ENCODE measurements around the gene PCBP3.

PCBP3 gene

GRCh38 chr21:45944601-45945000 lies 301.1 kb downstream of the PCBP3 start:
- no peak overlapping the region for H3K18ac ChIP-seq (ENCODE audit: low read depth in 1 of 2, low read length in 2 of 2)
- H3K27ac ChIP-seq (ENCODE audit: low read length, poor library complexity, severe bottlenecking), result no peak overlapping the region
- H2BK15ac ChIP-seq (ENCODE audit: low read depth, poor library complexity, severe bottlenecking), result no peak overlapping the region
- H3K36me3 ChIP-seq (ENCODE audit: control insufficient read depth in 1 of 2, insufficient read depth in 2 of 2, low read depth in 1 of 2, low read length in 2 of 2), result no peaks in the 10 kb centered on the region
- H2BK5ac ChIP-seq (ENCODE audit: low read depth, low read length, poor library complexity, severe bottlenecking), result no peak overlapping the region
- H3K23ac ChIP-seq (ENCODE audit: low read length in 2 of 2), result no peak overlapping the region
- WGBS, result 87% methylated on average over 14 of the region's 14 CpGs
- no peaks in the 10 kb centered on the region for H3K9me3 ChIP-seq (ENCODE audit: control insufficient read depth, low read length)
- no peak overlapping the region for H4K91ac ChIP-seq (ENCODE audit: low read length)
- no peak overlapping the region for H3K9ac ChIP-seq (ENCODE audit: low read length)
- no peak overlapping the region for H2BK120ac ChIP-seq (ENCODE audit: low read depth, low read length)
- no peak overlapping the region for H3K4me2 ChIP-seq (ENCODE audit: low read length, poor library complexity, severe bottlenecking)
- H3K79me1 ChIP-seq (replicated peaks; ENCODE audit: low read length, poor library complexity, severe bottlenecking), result no peaks in the 10 kb centered on the region
- peaks cover 0 to 5% of the 10 kb centered on the region in 2 experiments for H3K27me3 ChIP-seq (ENCODE audit: control insufficient read depth in 1 of 2, insufficient read depth in 1 of 2, low read length in 2 of 2)
- no peak overlapping the region for H2AK5ac ChIP-seq (ENCODE audit: low read length, severe bottlenecking)
- DNase-seq, result no peak
- no peak overlapping the region for H2AFZ ChIP-seq (ENCODE audit: low read depth, low read length)
- no peak overlapping the region for H3K14ac ChIP-seq (ENCODE audit: low read length in 2 of 2)
- no peak overlapping the region for H2BK12ac ChIP-seq (ENCODE audit: low read length in 2 of 2)
- H3K4me1 ChIP-seq (ENCODE audit: control insufficient read depth, insufficient read depth, low read depth, low read length), result peaks cover 1% of the 10 kb centered on the region
- no peak overlapping the region for H4K8ac ChIP-seq (ENCODE audit: low read length)
- H3K4me3 ChIP-seq (ENCODE audit: insufficient read depth in 1 of 2, low read depth in 1 of 2, low read length in 2 of 2), result no peak overlapping the region
- H3K4ac ChIP-seq (ENCODE audit: low read depth in 1 of 2, low read length in 2 of 2), result no peak overlapping the region

- no peak overlapping the region for H2BK15ac ChIP-seq (ENCODE audit: low read depth, poor library complexity, severe bottlenecking)
- H3K4me2 ChIP-seq (ENCODE audit: low read length, poor library complexity, severe bottlenecking), result no peak overlapping the region
- H3K4me3 ChIP-seq (ENCODE audit: insufficient read depth in 1 of 2, low read depth in 1 of 2, low read length in 2 of 2), result no peak overlapping the region
- no peak overlapping the region for H2BK5ac ChIP-seq (ENCODE audit: low read depth, low read length, poor library complexity, severe bottlenecking)
- H2AK5ac ChIP-seq (ENCODE audit: low read length, severe bottlenecking), result no peak overlapping the region
- no peak overlapping the region for H3K4ac ChIP-seq (ENCODE audit: low read depth in 1 of 2, low read length in 2 of 2)
- no peak overlapping the region for H2AFZ ChIP-seq (ENCODE audit: low read depth, low read length)
- H3K79me1 ChIP-seq (replicated peaks; ENCODE audit: low read length, poor library complexity, severe bottlenecking), result no peaks in the 10 kb centered on the region
- H3K23ac ChIP-seq (ENCODE audit: low read length in 2 of 2), result no peak overlapping the region
- H3K36me3 ChIP-seq (ENCODE audit: control insufficient read depth in 1 of 2, insufficient read depth in 2 of 2, low read depth in 1 of 2, low read length in 2 of 2), result no peaks in the 10 kb centered on the region
- H3K9me3 ChIP-seq (ENCODE audit: control insufficient read depth, low read length), result no peaks in the 10 kb centered on the region
- H2BK120ac ChIP-seq (ENCODE audit: low read depth, low read length), result no peak overlapping the region
- H4K91ac ChIP-seq (ENCODE audit: low read length), result no peak overlapping the region
- H2BK12ac ChIP-seq (ENCODE audit: low read length in 2 of 2), result no peak overlapping the region
- no peak overlapping the region for H4K8ac ChIP-seq (ENCODE audit: low read length)
- H3K4me1 ChIP-seq (ENCODE audit: control insufficient read depth, insufficient read depth, low read depth, low read length), result peaks cover 7% of the 10 kb centered on the region
- WGBS, result 92% methylated on average over 24 of the region's 24 CpGs
- H3K27ac ChIP-seq (ENCODE audit: low read length, poor library complexity, severe bottlenecking), result no peak overlapping the region
- DNase-seq, result no peak
- no peak overlapping the region for H3K14ac ChIP-seq (ENCODE audit: low read length in 2 of 2)
- no peak overlapping the region for H3K18ac ChIP-seq (ENCODE audit: low read depth in 1 of 2, low read length in 2 of 2)
- H3K27me3 ChIP-seq (ENCODE audit: control insufficient read depth in 1 of 2, insufficient read depth in 1 of 2, low read length in 2 of 2), result peaks cover 0 to 5% of the 10 kb centered on the region in 2 experiments
- no peak overlapping the region for H3K9ac ChIP-seq (ENCODE audit: low read length)
Measured at GRCh38 chr21:45945066-45945867, 301.7 kb downstream of the PCBP3 start.

- H3K14ac ChIP-seq (ENCODE audit: low read length in 2 of 2), result no peak overlapping the region
- no peak overlapping the region for H2BK12ac ChIP-seq (ENCODE audit: low read length in 2 of 2)
- no peak overlapping the region for H2BK5ac ChIP-seq (ENCODE audit: low read depth, low read length, poor library complexity, severe bottlenecking)
- no peaks in the 10 kb centered on the region for H3K36me3 ChIP-seq (ENCODE audit: control insufficient read depth in 1 of 2, insufficient read depth in 2 of 2, low read depth in 1 of 2, low read length in 2 of 2)
- 90% methylated on average over 12 of the region's 12 CpGs for WGBS
- no peak overlapping the region for H4K91ac ChIP-seq (ENCODE audit: low read length)
- no peak overlapping the region for H3K9ac ChIP-seq (ENCODE audit: low read length)
- no peak overlapping the region for H3K4me2 ChIP-seq (ENCODE audit: low read length, poor library complexity, severe bottlenecking)
- H3K79me1 ChIP-seq (replicated peaks; ENCODE audit: low read length, poor library complexity, severe bottlenecking), result no peaks in the 10 kb centered on the region
- H3K27me3 ChIP-seq (ENCODE audit: control insufficient read depth in 1 of 2, insufficient read depth in 1 of 2, low read length in 2 of 2), result peaks cover 0 to 5% of the 10 kb centered on the region in 2 experiments
- no peak overlapping the region for H3K4me3 ChIP-seq (ENCODE audit: insufficient read depth in 1 of 2, low read depth in 1 of 2, low read length in 2 of 2)
- no peak overlapping the region for H3K18ac ChIP-seq (ENCODE audit: low read depth in 1 of 2, low read length in 2 of 2)
- H2BK15ac ChIP-seq (ENCODE audit: low read depth, poor library complexity, severe bottlenecking), result no peak overlapping the region
- H2AFZ ChIP-seq (ENCODE audit: low read depth, low read length), result no peak overlapping the region
- no peak for DNase-seq
- H3K27ac ChIP-seq (ENCODE audit: low read length, poor library complexity, severe bottlenecking), result no peak overlapping the region
- peaks cover 11% of the 10 kb centered on the region for H3K4me1 ChIP-seq (ENCODE audit: control insufficient read depth, insufficient read depth, low read depth, low read length)
- H4K8ac ChIP-seq (ENCODE audit: low read length), result no peak overlapping the region
- H3K23ac ChIP-seq (ENCODE audit: low read length in 2 of 2), result no peak overlapping the region
- no peak overlapping the region for H2AK5ac ChIP-seq (ENCODE audit: low read length, severe bottlenecking)
- H3K9me3 ChIP-seq (ENCODE audit: control insufficient read depth, low read length), result no peaks in the 10 kb centered on the region
- H2BK120ac ChIP-seq (ENCODE audit: low read depth, low read length), result no peak overlapping the region
- no peak overlapping the region for H3K4ac ChIP-seq (ENCODE audit: low read depth in 1 of 2, low read length in 2 of 2)
Measured at GRCh38 chr21:45945868-45946210, 302.3 kb downstream of the PCBP3 start.

GRCh38 chr21:45947296-45947695 lies 303.8 kb downstream of the PCBP3 start:
- Histone ChIP-seq H3K36me3 (ENCODE audit: control insufficient read depth in 1 of 2, insufficient read depth in 2 of 2, low read depth in 1 of 2, low read length in 2 of 2) (no peaks in the 10 kb centered on the region), H4K91ac (ENCODE audit: low read length) (no peak overlapping the region), H3K18ac (ENCODE audit: low read depth in 1 of 2, low read length in 2 of 2) (no peak overlapping the region), H3K9ac (ENCODE audit: low read length) (no peak overlapping the region), H3K27ac (ENCODE audit: low read length, poor library complexity, severe bottlenecking) (no peak overlapping the region), H2AFZ (ENCODE audit: low read depth, low read length) (no peak overlapping the region), H3K23ac (ENCODE audit: low read length in 2 of 2) (no peak overlapping the region), H4K8ac (ENCODE audit: low read length) (no peak overlapping the region), H3K4me2 (ENCODE audit: low read length, poor library complexity, severe bottlenecking) (no peak overlapping the region), H3K4ac (ENCODE audit: low read depth in 1 of 2, low read length in 2 of 2) (no peak overlapping the region), H3K14ac (ENCODE audit: low read length in 2 of 2) (no peak overlapping the region), H3K27me3 (ENCODE audit: control insufficient read depth in 1 of 2, insufficient read depth in 1 of 2, low read length in 2 of 2) (peaks cover 0 to 5% of the 10 kb centered on the region in 2 experiments), H2BK12ac (ENCODE audit: low read length in 2 of 2) (no peak overlapping the region), H3K4me3 (ENCODE audit: insufficient read depth in 1 of 2, low read depth in 1 of 2, low read length in 2 of 2) (no peak overlapping the region), H2BK120ac (ENCODE audit: low read depth, low read length) (no peak overlapping the region), H3K9me3 (ENCODE audit: control insufficient read depth, low read length) (no peaks in the 10 kb centered on the region), H3K79me1 (replicated peaks; ENCODE audit: low read length, poor library complexity, severe bottlenecking) (no peaks in the 10 kb centered on the region), H3K4me1 (ENCODE audit: control insufficient read depth, insufficient read depth, low read depth, low read length) (peaks cover 11% of the 10 kb centered on the region), H2BK5ac (ENCODE audit: low read depth, low read length, poor library complexity, severe bottlenecking) (no peak overlapping the region), H2BK15ac (ENCODE audit: low read depth, poor library complexity, severe bottlenecking) (no peak overlapping the region), H2AK5ac (ENCODE audit: low read length, severe bottlenecking) (no peak overlapping the region)
- DNase-seq, result no peak
- 95% methylated on average over 16 of the region's 16 CpGs for WGBS
